ENCODE results near the gene UXT. TPM values are rescaled to one million over a fixed set of nuclear protein-coding genes. Genes with fewer than 3 reads are reported as not detected.

Gene UXT
- polyA plus RNA-seq, 1 donor (not counting 4 experiments of a cell fraction or from before 2014, with no cell fraction given): 87.4 TPM

- Histone ChIP-seq H3K27me3 (ENCODE audit: control insufficient read depth, extremely low read depth, insufficient read depth, low read length) (no peaks in the 10 kb centered on the region), H3K4me3 (ENCODE audit: control insufficient read depth in 2 of 3, extremely low read depth in 1 of 3, insufficient read depth in 2 of 3, low read depth in 1 of 3, low read length in 3 of 3) (no peak overlapping the region), H2AFZ (ENCODE audit: control insufficient read depth, low read length) (no peak overlapping the region), H3K79me2 (ENCODE audit: control insufficient read depth, insufficient read depth, low read length) (no peaks in the 10 kb centered on the region), H3K4me2 (ENCODE audit: control insufficient read depth, extremely low read depth, insufficient read depth, low read depth, low read length) (no peak overlapping the region), H3K9ac (ENCODE audit: control insufficient read depth, extremely low read depth, insufficient read depth, low read length) (no peak overlapping the region), H4K20me1 (ENCODE audit: control insufficient read depth, extremely low read depth, insufficient read depth, low read length) (no peaks in the 10 kb centered on the region), H3K4me1 (ENCODE audit: control insufficient read depth, extremely low read depth, insufficient read depth, low read length) (no peaks in the 10 kb centered on the region), H3K9me1 (ENCODE audit: control insufficient read depth, extremely low read depth, insufficient read depth, low read length) (no peaks in the 10 kb centered on the region), H3K9me3 (ENCODE audit: control insufficient read depth, low read depth, low read length) (no peaks in the 10 kb centered on the region), H3K36me3 (ENCODE audit: control insufficient read depth in 2 of 2, extremely low read depth in 1 of 2, insufficient read depth in 2 of 2, low read length in 2 of 2) (no peaks in the 10 kb centered on the region), H3K27ac (ENCODE audit: control insufficient read depth, insufficient read depth, low read length) (no peak overlapping the region)
- TF ChIP-seq CTCF (optimal IDR thresholded peaks at IDR 0.05 in 1 of 3, IDR thresholded peaks at IDR 0.05 in 1 of 3, conservative IDR thresholded peaks at IDR 0.05 in 1 of 3; ENCODE audit: extremely low read depth in 1 of 3, insufficient read depth in 2 of 3, low read length in 3 of 3): peak in 2 of 3 experiments; percentile 12 to 48
- TF ChIP-seq EZH2 (IDR thresholded peaks at IDR 0.05; ENCODE audit: low read length): no peak
- no peak for FAIRE-seq
- no peak for DNase-seq (ENCODE audit: low read depth, low spot score)
- dilution Hi-C loops (cut with MboI; ENCODE audit: extremely low pct_ligation_motif_present, low sequenced_read_pairs): no loop called here
Measured at GRCh38 chrX:47628982-47629381, 30.0 kb downstream of the UXT start.

GRCh38 chrX:47625365-47625764, 33.6 kb downstream of the UXT start:
- Histone ChIP-seq H3K9me3 (ENCODE audit: control insufficient read depth, low read depth, low read length) (no peaks in the 10 kb centered on the region), H3K4me3 (ENCODE audit: control insufficient read depth in 2 of 3, extremely low read depth in 1 of 3, insufficient read depth in 2 of 3, low read depth in 1 of 3, low read length in 3 of 3) (no peak overlapping the region), H3K9ac (ENCODE audit: control insufficient read depth, extremely low read depth, insufficient read depth, low read length) (no peak overlapping the region), H2AFZ (ENCODE audit: control insufficient read depth, low read length) (no peak overlapping the region), H3K9me1 (ENCODE audit: control insufficient read depth, extremely low read depth, insufficient read depth, low read length) (no peaks in the 10 kb centered on the region), H3K4me2 (ENCODE audit: control insufficient read depth, extremely low read depth, insufficient read depth, low read depth, low read length) (no peak overlapping the region), H3K36me3 (ENCODE audit: control insufficient read depth in 2 of 2, extremely low read depth in 1 of 2, insufficient read depth in 2 of 2, low read length in 2 of 2) (no peaks in the 10 kb centered on the region), H3K4me1 (ENCODE audit: control insufficient read depth, extremely low read depth, insufficient read depth, low read length) (no peaks in the 10 kb centered on the region), H3K27ac (ENCODE audit: control insufficient read depth, insufficient read depth, low read length) (no peak overlapping the region), H4K20me1 (ENCODE audit: control insufficient read depth, extremely low read depth, insufficient read depth, low read length) (no peaks in the 10 kb centered on the region), H3K79me2 (ENCODE audit: control insufficient read depth, insufficient read depth, low read length) (no peaks in the 10 kb centered on the region), H3K27me3 (ENCODE audit: control insufficient read depth, extremely low read depth, insufficient read depth, low read length) (peaks cover 10% of the 10 kb centered on the region)
- no peak for FAIRE-seq
- DNase-seq (ENCODE audit: low read depth, low spot score): no peak
- dilution Hi-C loops (cut with MboI; ENCODE audit: extremely low pct_ligation_motif_present, low sequenced_read_pairs): no loop called here
- TF ChIP-seq EZH2 (IDR thresholded peaks at IDR 0.05; ENCODE audit: low read length) (no peak), CTCF (optimal IDR thresholded peaks at IDR 0.05 in 1 of 3, IDR thresholded peaks at IDR 0.05 in 1 of 3, conservative IDR thresholded peaks at IDR 0.05 in 1 of 3; ENCODE audit: extremely low read depth in 1 of 3, insufficient read depth in 2 of 3, low read length in 3 of 3) (no peak)
